Calu3 (cell line): ENCODE data around the gene RAMP1. TPM values are rescaled to one million over a fixed set of nuclear protein-coding genes. Genes with fewer than 3 reads are reported as not detected.

ENCODE experiments used
- BruUV-seq: library from RNA; stranded (reverse); fragments of 400-500 nt; replicated peaks from 2 replicates; lab custom pipeline; 2021; lab: Mats Ljungman, UMichigan
- CTCF ChIA-PET: fragments of 300-600 bp; sonication (Branson Sonifier 250); formaldehyde crosslinking; loops from one replicate; lab custom pipeline; 2022; ENCODE audit warnings: antibody characterized with exemption; lab: Charles Lee
- DNase-seq: peaks from one replicate; pipeline ENCODE4 v3.0.0; 2022
- H3K27ac Mint-ChIP-seq: one replicate; pipeline ENCODE4 v1.8.0; 2022; ENCODE audit warnings: mixed read lengths; ENCODE audit not compliant: unreplicated experiment
- H3K27me3 Mint-ChIP-seq: one replicate; pipeline ENCODE4 v1.8.0; 2022; ENCODE audit warnings: mixed read lengths; ENCODE audit not compliant: unreplicated experiment
- H3K36me3 Mint-ChIP-seq: one replicate; pipeline ENCODE4 v1.8.0; 2022; ENCODE audit warnings: mild to moderate bottlenecking, moderate library complexity, mixed read lengths; ENCODE audit not compliant: insufficient read depth, unreplicated experiment
- H3K4me1 Mint-ChIP-seq: one replicate; pipeline ENCODE4 v1.8.0; 2022; ENCODE audit warnings: mild to moderate bottlenecking, low read depth, mixed read lengths; ENCODE audit not compliant: unreplicated experiment
- H3K4me3 Mint-ChIP-seq: one replicate; pipeline ENCODE4 v1.8.0; 2022; ENCODE audit warnings: mild to moderate bottlenecking, low read depth, moderate library complexity, mixed read lengths; ENCODE audit not compliant: unreplicated experiment
- H3K9me3 Mint-ChIP-seq: one replicate; pipeline ENCODE4 v1.8.0; 2022; ENCODE audit warnings: low read depth, mixed read lengths; ENCODE audit not compliant: unreplicated experiment
- intact Hi-C: fragments of 100-400 bp; cut with micrococcal nuclease; formaldehyde crosslinking; loops from one replicate; pipeline ENCODE4 v1.10.0; 2022; ENCODE audit not compliant: unreplicated experiment
- total RNA-seq: library from RNA; stranded (reverse); gene quantifications from 2 replicates; pipeline ENCODE4 v1.2.3, GENCODE V29; 2022
- TF ChIP-seq, protein P1 (sequence below): fragments of 200-600 bp; IDR thresholded peaks from one replicate; pipeline ENCODE4 v1.8.0; 2022; ENCODE audit warnings: antibody characterized with exemption; ENCODE audit not compliant: unreplicated experiment

Gene RAMP1
- total RNA-seq, 1 experiment from 2014 or later = 9.8 TPM

DNA sequence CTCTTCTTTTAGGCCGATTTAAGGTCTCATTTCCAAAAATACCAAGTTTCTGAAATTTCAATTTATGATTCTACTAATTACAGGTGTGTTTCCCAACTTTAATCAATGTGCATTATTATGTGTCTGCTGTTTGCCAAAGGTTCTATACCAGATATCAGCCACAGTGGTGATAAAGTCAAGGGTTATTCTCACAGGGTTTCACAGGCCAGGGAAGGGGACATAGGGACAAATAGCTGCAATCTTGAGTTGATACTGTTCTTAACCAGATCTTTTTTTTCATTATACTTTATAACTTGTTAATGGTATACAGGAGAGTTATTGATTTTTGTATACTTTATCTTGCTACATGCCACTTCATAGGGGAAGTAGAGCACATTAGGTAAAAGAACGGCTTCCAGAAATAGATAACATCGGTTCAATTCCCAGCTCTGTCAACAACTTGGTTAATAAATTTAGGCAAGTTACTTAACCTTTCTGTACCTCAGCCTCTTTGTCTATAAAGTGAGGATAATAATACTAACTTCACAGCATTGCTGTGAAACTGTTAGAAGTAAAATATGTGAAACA, 31.9 kb upstream of the RAMP1 start:
- CTCF ChIA-PET = no interaction called here
- no peak for DNase-seq
- intact Hi-C loops = no loop called here

DNA sequence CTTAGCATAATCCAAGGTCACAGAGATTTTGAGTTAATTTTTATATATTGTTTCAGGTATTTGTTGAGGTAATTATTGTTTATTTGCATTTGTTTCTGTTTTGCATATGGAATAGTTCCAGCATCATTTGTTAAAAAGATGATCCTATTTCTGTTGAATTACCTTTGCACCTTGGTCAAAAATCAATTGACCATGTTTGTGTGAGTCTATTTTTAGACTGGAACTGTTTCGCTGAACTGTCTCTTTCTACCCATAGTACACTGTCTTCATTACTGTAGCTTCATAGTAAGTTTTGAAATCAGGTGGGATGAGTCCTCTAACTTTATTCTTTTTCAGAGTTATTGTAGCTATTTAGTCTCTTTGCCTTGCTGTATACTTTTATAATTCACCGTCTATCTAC, 28.9 kb upstream of the RAMP1 start:
- CTCF ChIA-PET = interaction anchor here (0.7 kb wide), 1 partner anchor 9 kb away, joined by 3 read pairs; no protein-coding TSS in a partner anchor
- no TSS peak for BruUV-seq

More for the DNA sequence above, 31.9 kb upstream of the RAMP1 start:
- no peaks in the 10 kb centered on the region for H3K4me1 Mint-ChIP-seq
- no peaks in the 10 kb centered on the region for H3K36me3 Mint-ChIP-seq
- BruUV-seq = no TSS peak
- no peaks in the 10 kb centered on the region for H3K9me3 Mint-ChIP-seq
- H3K4me3 Mint-ChIP-seq = no peak overlapping the region
- TF ChIP-seq, protein P1, sequence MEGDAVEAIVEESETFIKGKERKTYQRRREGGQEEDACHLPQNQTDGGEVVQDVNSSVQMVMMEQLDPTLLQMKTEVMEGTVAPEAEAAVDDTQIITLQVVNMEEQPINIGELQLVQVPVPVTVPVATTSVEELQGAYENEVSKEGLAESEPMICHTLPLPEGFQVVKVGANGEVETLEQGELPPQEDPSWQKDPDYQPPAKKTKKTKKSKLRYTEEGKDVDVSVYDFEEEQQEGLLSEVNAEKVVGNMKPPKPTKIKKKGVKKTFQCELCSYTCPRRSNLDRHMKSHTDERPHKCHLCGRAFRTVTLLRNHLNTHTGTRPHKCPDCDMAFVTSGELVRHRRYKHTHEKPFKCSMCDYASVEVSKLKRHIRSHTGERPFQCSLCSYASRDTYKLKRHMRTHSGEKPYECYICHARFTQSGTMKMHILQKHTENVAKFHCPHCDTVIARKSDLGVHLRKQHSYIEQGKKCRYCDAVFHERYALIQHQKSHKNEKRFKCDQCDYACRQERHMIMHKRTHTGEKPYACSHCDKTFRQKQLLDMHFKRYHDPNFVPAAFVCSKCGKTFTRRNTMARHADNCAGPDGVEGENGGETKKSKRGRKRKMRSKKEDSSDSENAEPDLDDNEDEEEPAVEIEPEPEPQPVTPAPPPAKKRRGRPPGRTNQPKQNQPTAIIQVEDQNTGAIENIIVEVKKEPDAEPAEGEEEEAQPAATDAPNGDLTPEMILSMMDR = no peak
- no peaks in the 10 kb centered on the region for H3K27me3 Mint-ChIP-seq
- no peak overlapping the region for H3K27ac Mint-ChIP-seq

DNA sequence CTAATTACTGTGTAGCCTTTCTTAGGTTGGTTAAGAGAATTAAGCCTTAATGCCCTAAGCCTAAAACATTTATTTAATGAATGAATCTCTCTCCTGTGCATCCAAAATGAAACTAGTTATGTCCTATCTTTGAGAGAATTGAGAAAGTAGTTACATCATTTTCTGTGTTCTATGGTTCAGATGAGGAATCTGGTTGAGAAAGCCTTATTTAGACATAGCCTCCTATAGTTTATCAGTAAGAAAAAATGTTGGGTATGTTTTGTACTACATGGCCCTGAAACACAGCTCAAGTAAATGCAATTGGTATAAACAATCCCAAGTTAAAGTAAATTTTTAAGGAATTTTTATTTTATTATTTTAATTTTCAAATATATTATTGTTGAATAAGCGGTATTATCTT, 25.9 kb upstream of the RAMP1 start:
- BruUV-seq = no TSS peak
- intact Hi-C loops = no loop called here
- no peak overlapping the region for H3K27ac Mint-ChIP-seq
- no peaks in the 10 kb centered on the region for H3K36me3 Mint-ChIP-seq
- DNase-seq = no peak
- H3K27me3 Mint-ChIP-seq = no peaks in the 10 kb centered on the region
- no peak overlapping the region for H3K4me3 Mint-ChIP-seq
- H3K4me1 Mint-ChIP-seq = peaks cover 7% of the 10 kb centered on the region
- no peaks in the 10 kb centered on the region for H3K9me3 Mint-ChIP-seq
- TF ChIP-seq, protein P1 = no peak
- CTCF ChIA-PET = no interaction called here

More for the DNA sequence above, 28.9 kb upstream of the RAMP1 start:
- Mint-ChIP-seq H3K36me3 (no peaks in the 10 kb centered on the region), H3K4me1 (peaks cover 7% of the 10 kb centered on the region), H3K4me3 (no peak overlapping the region), H3K9me3 (no peaks in the 10 kb centered on the region), H3K27ac (no peak overlapping the region), H3K27me3 (no peaks in the 10 kb centered on the region)
- no peak for DNase-seq
- intact Hi-C loops = no loop called here
- TF ChIP-seq, protein P1 = no peak

DNA sequence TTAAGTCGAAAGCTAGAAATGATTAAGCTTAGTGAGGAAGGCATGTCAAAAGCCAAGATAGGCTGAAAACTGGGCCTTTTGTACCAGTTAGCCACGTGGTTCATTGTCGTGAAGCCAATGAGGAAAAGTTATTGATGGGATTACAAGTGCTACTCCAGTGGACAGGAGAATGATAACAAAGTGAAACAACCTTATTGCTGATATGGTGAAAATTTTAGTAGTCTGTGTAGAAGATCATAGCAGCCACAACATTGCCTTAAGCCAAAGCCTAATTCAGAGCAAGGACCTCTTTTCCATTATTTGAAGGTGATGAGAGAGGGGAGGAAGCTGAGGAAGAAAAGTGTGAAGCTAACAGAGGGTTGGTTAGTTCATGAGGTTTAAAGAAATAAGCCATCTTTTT, 24.1 kb upstream of the RAMP1 start:
- Mint-ChIP-seq H3K36me3 (no peaks in the 10 kb centered on the region), H3K4me1 (peaks cover 7% of the 10 kb centered on the region), H3K4me3 (no peak overlapping the region), H3K27me3 (no peaks in the 10 kb centered on the region), H3K27ac (no peak overlapping the region), H3K9me3 (no peaks in the 10 kb centered on the region)
- no peak for DNase-seq
- TF ChIP-seq, protein P1 = no peak
- intact Hi-C loops = no loop called here
- CTCF ChIA-PET = no interaction called here
- no TSS peak for BruUV-seq
